Immature natural killer cell (primary cell): ENCODE results near the gene PTP4A2. TPM values are rescaled to one million over a fixed set of nuclear protein-coding genes. Genes with fewer than 3 reads are reported as not detected.
A peak's percentile ranks its signal among the peaks of the same experiment; 100 is the strongest.

Source experiments
- DNase-seq, 3 donors: peaks; one replicate each; pipeline ENCODE4 v3.0.0; 2022; ENCODE audit warnings: mixed read lengths in 1 of 3
- H3K27ac Mint-ChIP-seq, 6 donors: one replicate each; pipeline ENCODE4 v1.8.0; 2020; ENCODE audit warnings: mixed read lengths in 6 of 6, mild to moderate bottlenecking in 5 of 6, inconsistent platforms in 4 of 6, moderate library complexity in 3 of 6
- H3K27me3 Mint-ChIP-seq, 3 donors: one replicate each; pipeline ENCODE4 v1.8.0; 2020 to 2021; ENCODE audit warnings: low read depth in 3 of 3, mild to moderate bottlenecking in 3 of 3, mixed read lengths in 3 of 3, moderate library complexity in 3 of 3, inconsistent platforms in 1 of 3
- H3K36me3 Mint-ChIP-seq, 3 donors: one replicate each; pipeline ENCODE4 v1.8.0; 2020; ENCODE audit warnings: mixed read lengths in 3 of 3, inconsistent platforms in 2 of 3, mild to moderate bottlenecking in 2 of 3
- H3K4me1 Mint-ChIP-seq, 2 donors: one replicate each; pipeline ENCODE4 v1.8.0; 2020; ENCODE audit warnings: inconsistent platforms in 2 of 2, mild to moderate bottlenecking in 2 of 2, mixed read lengths in 2 of 2, moderate library complexity in 1 of 2
- H3K4me3 Mint-ChIP-seq, 5 donors: one replicate each; pipeline ENCODE4 v1.8.0; 2020; ENCODE audit warnings: mild to moderate bottlenecking in 5 of 5, mixed read lengths in 5 of 5, inconsistent platforms in 3 of 5, moderate library complexity in 3 of 5
- H3K9me3 Mint-ChIP-seq, 6 donors: one replicate each; pipeline ENCODE4 v1.8.0; 2020; ENCODE audit warnings: mild to moderate bottlenecking in 6 of 6, mixed read lengths in 6 of 6, inconsistent platforms in 4 of 6, moderate library complexity in 3 of 6
- polyA plus RNA-seq, 3 donors: library from polyadenylated mRNA; unstranded; fragments of 300-500 nt; fragmentation: Illumina TruSeq; gene quantifications; one replicate each; pipeline ENCODE4 v1.2.3, GENCODE V29; 2021

PTP4A2 gene
- polyA plus RNA-seq, 3 donors from 2014 or later: 300 to 552 (median 460) TPM

DNA sequence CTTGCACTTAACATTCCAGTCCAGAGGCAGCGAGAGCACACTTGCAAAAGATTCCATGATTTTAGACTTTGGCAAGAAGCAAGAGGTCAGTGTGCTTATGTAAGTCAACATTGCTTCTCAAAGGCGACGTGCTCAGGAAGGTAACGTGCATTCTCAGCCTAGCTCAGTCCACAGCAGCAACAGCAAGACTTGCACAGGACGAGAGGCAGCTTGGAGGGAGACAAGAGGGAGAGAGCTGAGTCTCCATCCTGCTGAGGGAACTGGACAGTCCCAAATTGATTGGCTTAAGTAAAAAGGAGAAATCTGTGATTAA, 56.5 kb downstream of the PTP4A2 start:
- Mint-ChIP-seq H3K27ac (no peak overlapping the region), H3K4me1 (peaks cover 31 to 38% of the 10 kb centered on the region in 2 donors), H3K27me3 (no peaks in the 10 kb centered on the region), H3K36me3 (no peaks in the 10 kb centered on the region), H3K9me3 (no peaks in the 10 kb centered on the region), H3K4me3 (peak overlapping the region in 1 of 5 donors; percentile 5)
- DNase-seq: no peak

DNA sequence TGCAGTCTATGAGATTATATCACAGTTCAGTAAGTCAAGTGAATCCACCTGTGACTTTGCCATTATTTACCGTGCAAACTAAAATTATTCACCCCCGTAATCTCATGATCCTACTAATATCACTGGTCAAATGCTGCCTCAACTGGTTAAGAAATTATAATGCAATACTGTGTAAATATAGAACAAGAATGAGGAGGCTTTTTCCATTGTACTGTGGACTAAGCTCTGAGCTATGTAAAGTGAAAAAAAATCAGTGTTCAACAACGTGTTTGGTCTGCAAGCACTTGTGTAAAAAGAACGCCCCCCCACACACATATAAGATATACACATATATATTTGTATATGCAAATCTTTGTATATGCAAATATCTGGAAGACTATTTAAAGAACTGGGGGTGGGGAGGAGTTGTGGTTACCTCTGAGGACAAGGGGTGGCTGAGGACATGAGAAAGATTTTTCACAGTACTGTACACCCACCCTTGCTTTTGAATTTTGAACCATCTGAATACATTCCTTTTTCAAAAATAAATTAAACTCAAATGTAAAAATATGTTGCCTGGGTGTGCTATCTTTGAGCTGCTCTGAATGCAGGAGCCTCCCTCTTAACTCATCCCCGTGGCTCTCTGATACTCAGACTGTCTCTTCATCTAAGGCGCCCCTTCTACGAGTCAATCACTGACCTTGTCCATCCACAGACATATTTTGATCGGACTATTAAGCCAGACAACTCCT, 57.0 kb downstream of the PTP4A2 start:
- H3K4me3 Mint-ChIP-seq: peak overlapping the region in 4 of 5 donors; percentile 3 to 36 (median 25)
- H3K9me3 Mint-ChIP-seq: no peaks in the 10 kb centered on the region
- H3K36me3 Mint-ChIP-seq: no peaks in the 10 kb centered on the region
- no peaks in the 10 kb centered on the region for H3K27me3 Mint-ChIP-seq
- H3K27ac Mint-ChIP-seq: peak overlapping the region in 3 of 6 donors; percentile 12 to 71 (median 57)
- DNase-seq: no peak
- H3K4me1 Mint-ChIP-seq: peaks cover 36 to 43% of the 10 kb centered on the region in 2 donors

- peak in 1 of 3 donors; percentile 26 for DNase-seq
- Mint-ChIP-seq H3K36me3 (no peaks in the 10 kb centered on the region), H3K4me3 (peak overlapping the region; percentile 1 to 71 (median 26)), H3K27me3 (no peaks in the 10 kb centered on the region), H3K27ac (peak overlapping the region; percentile 33 to 78 (median 44)), H3K9me3 (no peaks in the 10 kb centered on the region), H3K4me1 (peaks cover 37 to 48% of the 10 kb centered on the region in 2 donors)
Observed at GRCh38 chr1:31879981-31880608, 58.1 kb downstream of the PTP4A2 start.

- Mint-ChIP-seq H3K27me3 (peaks cover under 1 to 1% (median 1%) of the 10 kb centered on the region in 3 donors), H3K4me1 (peaks cover 48 to 60% of the 10 kb centered on the region in 2 donors), H3K9me3 (no peaks in the 10 kb centered on the region), H3K27ac (peak overlapping the region in 2 of 6 donors; percentile 37 to 53), H3K4me3 (no peak overlapping the region), H3K36me3 (peaks cover 0 to 2% (median 2%) of the 10 kb centered on the region in 3 donors)
- no peak for DNase-seq
Observed at GRCh38 chr1:31878058-31878457, 60.1 kb downstream of the PTP4A2 start.

- DNase-seq: no peak
- H3K27ac Mint-ChIP-seq: no peak overlapping the region
- no peaks in the 10 kb centered on the region for H3K9me3 Mint-ChIP-seq
- H3K4me1 Mint-ChIP-seq: peaks cover 53 to 65% of the 10 kb centered on the region in 2 donors
- H3K36me3 Mint-ChIP-seq: peaks cover 0 to 5% (median 4%) of the 10 kb centered on the region in 3 donors
- H3K4me3 Mint-ChIP-seq: no peak overlapping the region
- H3K27me3 Mint-ChIP-seq: peaks cover 1 to 6% (median 4%) of the 10 kb centered on the region in 3 donors
Observed at GRCh38 chr1:31877544-31877943, 60.6 kb downstream of the PTP4A2 start.

- peaks cover 1 to 6% (median 4%) of the 10 kb centered on the region in 3 donors for H3K27me3 Mint-ChIP-seq
- H3K4me1 Mint-ChIP-seq: peaks cover 54 to 68% of the 10 kb centered on the region in 2 donors
- H3K36me3 Mint-ChIP-seq: peaks cover 0 to 8% (median 4%) of the 10 kb centered on the region in 3 donors
- H3K9me3 Mint-ChIP-seq: no peaks in the 10 kb centered on the region
- H3K27ac Mint-ChIP-seq: no peak overlapping the region
- H3K4me3 Mint-ChIP-seq: no peak overlapping the region
- no peak for DNase-seq
Observed at GRCh38 chr1:31875636-31876236, 62.4 kb downstream of the PTP4A2 start.

DNA sequence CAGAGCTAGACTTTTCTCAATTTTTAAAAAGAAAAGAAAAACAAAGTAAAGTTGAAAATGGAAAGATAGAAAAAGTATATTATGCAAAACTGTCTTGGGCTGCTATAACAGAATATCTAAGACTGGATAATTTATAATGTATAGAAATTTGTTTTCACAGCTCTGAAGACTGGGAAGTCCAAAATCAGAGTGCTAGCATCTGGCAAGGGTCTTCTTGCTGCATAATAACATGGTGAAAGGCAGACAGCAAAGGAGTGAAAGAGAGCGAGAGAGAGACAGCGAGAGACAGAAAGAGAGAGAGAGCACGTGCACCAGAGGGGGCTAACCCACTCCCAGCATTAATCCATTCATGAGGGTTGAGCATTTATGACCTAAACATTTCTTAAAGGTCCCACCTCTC, 63.2 kb downstream of the PTP4A2 start:
- H3K9me3 Mint-ChIP-seq: no peaks in the 10 kb centered on the region
- H3K4me3 Mint-ChIP-seq: no peak overlapping the region
- peaks cover 1 to 6% (median 4%) of the 10 kb centered on the region in 3 donors for H3K27me3 Mint-ChIP-seq
- peaks cover 47 to 64% of the 10 kb centered on the region in 2 donors for H3K4me1 Mint-ChIP-seq
- H3K36me3 Mint-ChIP-seq: peaks cover 0 to 8% (median 4%) of the 10 kb centered on the region in 3 donors
- no peak for DNase-seq
- no peak overlapping the region for H3K27ac Mint-ChIP-seq

DNA sequence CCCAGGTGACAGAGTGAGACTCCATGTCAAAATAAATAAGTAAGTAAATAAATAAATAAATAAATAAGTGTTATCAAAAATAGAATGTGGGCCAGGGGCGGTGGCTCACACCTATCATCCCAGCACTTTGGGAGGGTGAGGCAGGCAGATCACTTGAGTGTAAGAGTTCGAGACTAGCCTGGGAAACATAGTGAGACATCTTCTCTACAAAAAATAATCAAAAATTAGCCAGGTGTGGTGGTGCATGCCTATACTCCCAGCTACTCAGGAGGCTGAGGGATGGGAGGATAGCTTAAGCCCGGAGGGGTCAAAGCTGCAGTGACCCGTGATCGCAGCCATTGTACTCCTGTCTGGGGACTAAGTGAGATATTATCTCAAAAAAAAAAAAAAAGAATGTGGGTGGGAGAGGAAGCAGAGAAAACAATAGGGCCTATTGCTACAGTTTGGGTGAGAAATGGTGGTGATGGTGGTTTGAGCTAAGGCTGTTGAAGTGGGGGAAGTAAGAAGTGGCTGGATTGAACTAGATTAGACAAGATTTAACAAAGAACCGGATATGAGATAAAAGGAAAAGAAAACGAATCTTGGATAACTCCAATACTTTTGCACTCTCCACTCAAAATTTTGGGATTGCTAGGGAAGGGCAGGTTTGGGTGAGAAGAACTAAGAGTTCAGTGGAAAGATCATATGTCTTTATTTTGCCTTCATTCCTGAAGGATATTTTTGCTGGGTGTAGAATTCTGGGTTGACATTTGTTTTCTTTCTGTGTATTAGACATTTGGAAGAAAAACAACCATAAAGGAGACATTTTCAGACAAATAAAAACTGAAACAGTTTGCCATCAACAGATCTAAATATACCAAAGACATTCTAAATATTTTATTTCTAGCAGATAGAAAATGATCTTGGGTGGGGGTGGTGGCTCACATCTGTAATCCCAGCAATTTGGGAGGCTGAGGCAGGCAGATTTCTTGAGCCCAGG, 65.2 kb downstream of the PTP4A2 start:
- peak; percentile 71 to 80 (median 77) for DNase-seq
- Mint-ChIP-seq H3K4me3 (peak overlapping the region; percentile 69 to 92 (median 82)), H3K9me3 (no peaks in the 10 kb centered on the region), H3K4me1 (peaks cover 42 to 60% of the 10 kb centered on the region in 2 donors), H3K27ac (peak overlapping the region; percentile 87 to 99 (median 92)), H3K36me3 (peaks cover 0 to 8% (median 4%) of the 10 kb centered on the region in 3 donors), H3K27me3 (peaks cover 1 to 6% (median 4%) of the 10 kb centered on the region in 3 donors)

DNA sequence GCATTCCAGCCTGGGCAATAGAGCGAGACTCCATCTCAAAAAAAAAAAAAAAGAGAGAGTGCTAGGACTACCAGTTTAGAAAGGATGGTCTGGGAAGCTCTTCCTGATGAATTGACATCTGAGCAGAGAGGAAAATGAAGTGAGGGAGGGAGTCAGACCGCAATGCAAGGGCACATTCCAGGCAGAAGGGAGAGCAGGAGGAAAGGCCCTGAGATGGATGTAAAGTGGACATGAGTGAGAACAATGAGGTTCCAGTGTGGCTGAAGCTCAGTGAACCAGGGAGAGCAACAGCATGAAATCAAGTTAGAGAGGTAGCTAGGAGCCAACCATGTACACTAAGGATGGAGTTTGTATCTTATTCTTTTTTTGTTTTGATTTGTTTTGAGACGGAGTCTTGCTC, 66.5 kb downstream of the PTP4A2 start:
- Mint-ChIP-seq H3K27me3 (peaks cover 1 to 6% (median 4%) of the 10 kb centered on the region in 3 donors), H3K4me1 (peaks cover 38 to 57% of the 10 kb centered on the region in 2 donors), H3K9me3 (no peaks in the 10 kb centered on the region), H3K27ac (peak overlapping the region; percentile 6 to 86 (median 67)), H3K36me3 (peaks cover 0 to 8% (median 4%) of the 10 kb centered on the region in 3 donors), H3K4me3 (peak overlapping the region; percentile 26 to 67 (median 33))
- no peak for DNase-seq

DNA sequence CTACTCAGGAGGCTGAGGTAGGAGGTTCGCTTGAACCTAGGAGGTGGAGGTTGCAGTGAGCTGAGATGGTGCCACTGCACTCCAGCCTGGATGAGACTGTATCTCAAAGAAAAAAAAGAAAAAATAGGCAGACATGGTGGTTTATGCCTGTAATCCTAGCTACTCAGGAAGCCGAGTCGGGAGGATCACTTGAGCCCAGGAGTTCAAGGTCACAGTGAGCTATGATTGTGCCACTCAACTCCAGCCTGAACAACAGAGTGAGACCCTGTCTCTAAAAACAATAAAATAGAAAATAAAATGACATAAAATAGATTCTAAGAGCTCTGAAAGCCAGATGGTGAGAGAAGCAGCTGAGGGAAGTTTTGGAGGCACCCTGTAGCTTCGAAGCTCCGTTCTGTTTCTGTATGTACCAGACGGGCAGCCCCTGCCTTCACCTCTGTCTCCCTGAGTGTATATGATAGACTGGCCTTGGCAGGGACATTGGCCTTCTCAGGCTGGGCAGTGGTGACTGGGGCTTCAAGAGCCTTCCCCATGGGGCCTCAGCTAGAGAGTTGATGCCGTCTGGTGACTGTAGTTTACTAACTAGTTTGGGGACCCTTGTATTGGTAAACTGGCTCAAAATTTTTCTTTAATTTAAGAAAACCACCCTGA, 68.0 kb downstream of the PTP4A2 start:
- DNase-seq: no peak
- H3K27me3 Mint-ChIP-seq: peaks cover 1 to 6% (median 4%) of the 10 kb centered on the region in 3 donors
- H3K9me3 Mint-ChIP-seq: no peaks in the 10 kb centered on the region
- peaks cover 0 to 8% (median 4%) of the 10 kb centered on the region in 3 donors for H3K36me3 Mint-ChIP-seq
- H3K4me3 Mint-ChIP-seq: no peak overlapping the region
- H3K4me1 Mint-ChIP-seq: peaks cover 35 to 52% of the 10 kb centered on the region in 2 donors
- peak overlapping the region in 1 of 6 donors; percentile 43 for H3K27ac Mint-ChIP-seq

GRCh38 chr1:31869449-31869848, 68.7 kb downstream of the PTP4A2 start:
- no peaks in the 10 kb centered on the region for H3K9me3 Mint-ChIP-seq
- peaks cover 0 to 6% (median 4%) of the 10 kb centered on the region in 3 donors for H3K27me3 Mint-ChIP-seq
- peaks cover 0 to 8% (median 4%) of the 10 kb centered on the region in 3 donors for H3K36me3 Mint-ChIP-seq
- no peak for DNase-seq
- peaks cover 33 to 45% of the 10 kb centered on the region in 2 donors for H3K4me1 Mint-ChIP-seq
- no peak overlapping the region for H3K4me3 Mint-ChIP-seq
- peak overlapping the region in 3 of 6 donors; percentile 10 to 52 (median 13) for H3K27ac Mint-ChIP-seq

DNA sequence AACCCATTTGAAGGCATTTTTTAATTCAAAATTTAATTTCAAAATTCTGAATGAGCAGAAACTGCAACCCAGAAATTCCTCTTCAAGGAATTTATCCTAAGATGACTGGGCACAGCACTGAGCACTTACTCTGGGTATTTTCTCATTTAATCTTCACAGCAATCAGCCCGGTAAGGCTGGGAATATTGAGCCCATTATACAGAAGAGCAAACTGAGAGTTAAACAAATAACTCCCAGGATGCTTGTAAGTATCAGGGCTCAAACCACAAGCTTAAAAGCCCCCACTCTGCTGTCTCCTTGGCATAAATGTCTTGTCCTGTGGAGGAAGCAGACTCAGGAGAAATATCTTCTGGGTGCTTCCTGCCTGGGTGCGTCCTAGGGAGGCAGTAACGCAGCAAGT, 69.3 kb downstream of the PTP4A2 start:
- no peak overlapping the region for H3K4me3 Mint-ChIP-seq

More for the DNA sequence above, 69.3 kb downstream of the PTP4A2 start:
- no peak for DNase-seq
- H3K36me3 Mint-ChIP-seq: peaks cover 0 to 8% (median 4%) of the 10 kb centered on the region in 3 donors
- peak overlapping the region in 2 of 6 donors; percentile 42 to 52 for H3K27ac Mint-ChIP-seq
- H3K9me3 Mint-ChIP-seq: no peaks in the 10 kb centered on the region
- H3K27me3 Mint-ChIP-seq: peaks cover 0 to 6% (median 4%) of the 10 kb centered on the region in 3 donors
- peaks cover 32 to 45% of the 10 kb centered on the region in 2 donors for H3K4me1 Mint-ChIP-seq
